KBM-7 (cell line): ENCODE data around the gene S100A12.
"Not testable (repeated sequence)": the region's sequence is repeated elsewhere in the genome, so short reads cannot be mapped to it uniquely, and the experiment has no call there.

ENCODE experiments used
- DNase-seq: peaks from one replicate; pipeline ENCODE4 v3.0.0-alpha.2; 2015
- in situ Hi-C: fragments of 300-500 bp; cut with MboI; formaldehyde crosslinking; loops from 2 replicates; pipeline ENCODE4 v1.14.3; 2020; ENCODE audit warnings: low sequenced_read_pairs, low pct_unique_long_range_greater_than_20kb, mixed read lengths

The S100A12 gene

DNA sequence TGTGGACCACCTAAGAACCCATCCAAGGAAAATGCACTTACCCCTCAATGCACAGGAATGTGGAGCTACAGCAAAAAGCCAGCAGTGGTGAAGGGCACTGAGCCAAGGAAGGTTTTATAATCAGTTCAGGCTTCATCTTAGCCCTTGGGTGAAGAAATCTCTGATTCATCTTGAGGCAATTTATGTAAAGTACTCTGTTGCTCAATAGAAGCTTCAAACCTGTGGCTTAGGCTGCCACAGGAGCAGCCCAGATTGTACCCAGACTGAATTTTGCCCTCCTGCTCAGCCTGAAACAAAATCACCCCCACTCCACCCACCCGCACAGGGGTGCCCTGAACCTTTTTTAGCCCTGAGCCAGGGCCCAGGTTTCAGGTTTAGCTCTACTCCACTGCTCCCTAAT lies at the start of gene S100A12:
S100A12 (minus strand) TSS at position 111 of the 400 bp plus-strand sequence. CDS start 1,029 bp downstream, outside the sequence.
- DNase-seq = no peak
- in situ Hi-C loops = no loop called here

DNA sequence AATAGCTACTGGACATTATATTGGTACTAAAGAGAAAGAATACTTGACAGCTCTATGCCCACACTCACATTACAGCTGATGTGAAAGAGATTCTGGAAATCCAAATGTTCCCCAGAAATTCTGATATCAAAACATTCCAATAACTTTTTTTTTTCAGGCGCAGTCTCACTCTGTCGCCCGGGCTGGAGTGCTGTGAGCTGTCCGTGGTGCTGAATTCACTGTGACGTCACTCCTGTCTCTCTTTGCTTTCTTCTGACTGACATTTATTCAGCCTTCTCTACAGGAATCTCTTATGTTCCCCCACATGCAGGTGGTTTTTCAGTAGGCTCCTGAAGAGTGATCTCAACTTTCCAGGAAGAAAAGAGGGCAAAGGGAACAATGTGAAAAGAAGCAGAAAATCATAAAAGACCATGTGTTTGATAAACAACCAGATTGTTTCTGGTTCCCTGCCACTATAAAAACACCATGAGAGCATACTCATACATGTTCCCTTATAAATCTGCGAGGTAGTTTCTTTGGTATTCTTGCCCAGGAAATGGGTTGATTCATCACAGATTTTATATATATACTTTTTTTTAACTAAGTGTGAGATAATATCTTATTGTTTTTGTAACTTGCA lies 47.1 kb upstream of the S100A12 start:
- in situ Hi-C loops = no loop called here
- peak; percentile 68 for DNase-seq

DNA sequence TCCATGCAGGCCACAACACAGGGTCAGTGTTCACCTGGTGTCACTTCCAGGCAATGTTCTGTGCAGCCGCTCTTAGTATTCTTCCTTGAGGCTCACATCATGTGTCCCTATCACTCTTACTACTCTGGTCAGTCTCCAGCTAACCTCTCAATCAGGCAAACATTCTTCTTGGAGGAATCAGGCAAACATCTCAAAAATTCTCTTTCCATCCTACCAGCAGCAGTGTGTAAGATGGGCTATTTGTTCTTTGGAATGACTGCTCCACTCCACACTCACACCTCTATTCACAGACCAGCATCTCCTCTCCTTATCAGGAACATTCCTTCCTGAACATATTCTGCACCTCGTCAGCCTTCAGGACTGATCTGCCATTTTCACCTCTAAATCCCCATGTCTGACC lies 44.9 kb upstream of the S100A12 start:
- DNase-seq = no peak
- in situ Hi-C loops = no loop called here

DNA sequence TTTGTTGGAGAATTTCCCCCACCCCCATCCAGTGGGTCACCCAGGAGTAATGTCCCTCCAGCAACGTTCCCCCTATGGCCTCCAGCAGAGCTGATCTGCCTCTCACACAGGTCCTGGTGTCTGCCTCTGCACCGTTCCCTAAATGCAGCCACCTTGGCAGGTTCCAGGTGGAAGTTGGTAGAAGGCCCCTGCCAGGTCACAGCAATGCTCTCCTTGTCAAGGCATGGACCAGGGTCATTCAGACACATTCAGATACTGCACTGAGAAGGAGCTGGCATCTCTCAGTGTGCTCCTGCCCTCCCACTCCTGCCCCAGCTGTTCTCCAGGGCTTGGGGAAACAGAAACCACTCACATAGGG lies 44.0 kb upstream of the S100A12 start:
- in situ Hi-C loops, DNase-seq: not testable (repeated sequence)

DNA sequence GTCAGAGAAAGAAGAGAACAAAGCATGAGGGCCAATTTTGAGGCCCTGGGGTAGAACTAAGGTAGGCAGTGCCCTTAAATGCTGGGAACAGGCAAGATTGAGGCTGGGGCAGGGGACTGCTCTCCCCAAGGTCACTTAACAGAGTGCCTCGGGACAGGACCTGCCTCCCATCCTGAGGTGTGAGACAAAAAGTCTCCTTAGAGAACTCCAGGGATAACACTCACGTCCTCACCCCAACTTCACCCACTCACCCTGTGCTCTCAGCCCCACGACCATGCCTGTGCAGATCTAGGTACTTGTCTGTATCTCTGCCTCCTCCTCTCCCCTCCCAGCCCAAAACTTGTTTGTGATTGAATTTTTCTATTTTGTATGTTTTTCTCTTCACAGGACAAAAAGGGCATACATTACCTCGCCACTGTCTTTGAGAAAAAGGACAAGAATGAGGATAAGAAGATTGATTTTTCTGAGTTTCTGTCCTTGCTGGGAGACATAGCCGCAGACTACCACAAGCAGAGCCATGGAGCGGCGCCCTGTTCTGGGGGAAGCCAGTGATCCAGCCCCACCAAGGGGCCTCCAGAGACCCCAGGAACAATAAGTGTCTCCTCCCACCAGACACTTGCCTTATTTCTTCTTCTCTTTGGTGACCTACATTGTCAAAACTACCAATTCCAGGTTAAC lies 43.5 kb upstream of the S100A12 start:
- in situ Hi-C loops = not testable (repeated sequence)

DNA sequence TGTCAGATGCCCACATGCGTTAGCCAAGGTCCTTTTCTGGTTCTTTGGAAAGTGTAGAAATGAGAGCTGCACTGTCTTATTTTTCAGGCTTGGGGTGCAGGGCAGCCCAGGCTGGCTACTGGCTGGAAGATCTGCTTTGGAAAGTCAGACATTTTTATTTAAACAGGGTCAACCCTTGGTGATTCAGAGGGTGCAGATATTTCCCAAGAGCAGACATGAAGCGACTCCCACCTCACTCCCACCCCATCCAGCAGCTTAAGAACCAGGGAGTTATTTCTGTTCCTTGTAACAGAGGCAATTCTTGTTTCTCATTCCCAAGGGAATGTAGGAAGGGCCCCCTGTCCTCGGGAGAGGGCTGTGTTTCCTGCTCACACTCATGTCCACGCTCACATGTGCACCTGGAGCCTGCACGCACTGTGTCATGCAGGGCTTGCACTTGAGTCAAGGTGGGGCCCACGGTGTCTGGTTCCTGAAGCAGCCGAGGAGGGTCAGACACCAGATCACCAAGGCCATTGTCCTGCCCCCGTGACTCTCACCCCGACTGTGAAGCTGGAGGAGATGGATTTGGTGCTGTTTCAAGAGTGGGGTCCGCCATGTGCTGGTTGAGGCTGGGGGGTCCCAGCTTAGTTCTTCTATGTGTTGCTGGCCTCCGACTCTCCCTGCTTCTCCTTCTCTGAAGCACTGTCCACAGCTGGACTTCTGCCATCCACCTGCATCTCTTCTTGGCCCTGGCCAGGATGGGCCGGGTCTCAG lies 41.9 kb upstream of the S100A12 start:
- DNase-seq = no peak
- in situ Hi-C loops = no loop called here

More for the DNA sequence above, 43.5 kb upstream of the S100A12 start:
- DNase-seq = not testable (repeated sequence)

DNA sequence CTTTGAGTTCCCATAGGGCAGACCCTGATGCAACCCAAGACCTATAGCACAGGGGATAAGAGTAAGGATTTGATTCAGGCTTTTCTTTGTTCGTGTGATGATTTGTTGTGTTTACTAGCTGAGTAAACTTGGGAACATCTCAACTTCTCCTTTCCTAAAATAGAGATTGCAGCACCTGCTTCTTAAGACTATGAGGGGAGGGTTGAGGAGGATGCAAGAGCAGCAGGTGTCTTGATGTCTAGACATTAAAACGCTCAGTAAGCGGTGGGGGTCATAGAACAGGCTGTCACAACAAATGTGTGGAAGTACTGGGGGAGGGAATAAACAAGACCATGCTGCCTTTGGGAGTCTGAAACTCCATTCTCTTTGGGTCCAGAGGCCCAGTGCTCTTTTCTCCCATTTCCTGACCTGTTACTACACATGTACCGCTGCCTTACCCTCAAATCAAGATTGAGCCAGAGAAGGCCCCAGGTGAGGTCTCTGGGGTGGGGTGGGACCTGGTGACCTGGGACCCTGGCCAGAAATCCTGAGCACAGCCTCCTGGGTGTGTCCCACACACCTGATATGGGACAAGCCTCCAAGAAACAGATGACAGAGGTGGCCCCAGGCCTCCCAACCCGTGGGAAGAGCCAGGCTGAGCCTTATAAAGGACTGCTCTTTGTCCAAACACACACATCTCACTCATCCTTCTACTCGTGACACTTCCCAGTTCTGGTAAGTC lies 40.6 kb upstream of the S100A12 start, which contains the start of gene S100A7A:
S100A7A (plus strand) TSS at position 671 of the 721 bp plus-strand sequence. CDS start 1,563 bp downstream, outside the sequence.
- in situ Hi-C loops = no loop called here
- no peak for DNase-seq

DNA sequence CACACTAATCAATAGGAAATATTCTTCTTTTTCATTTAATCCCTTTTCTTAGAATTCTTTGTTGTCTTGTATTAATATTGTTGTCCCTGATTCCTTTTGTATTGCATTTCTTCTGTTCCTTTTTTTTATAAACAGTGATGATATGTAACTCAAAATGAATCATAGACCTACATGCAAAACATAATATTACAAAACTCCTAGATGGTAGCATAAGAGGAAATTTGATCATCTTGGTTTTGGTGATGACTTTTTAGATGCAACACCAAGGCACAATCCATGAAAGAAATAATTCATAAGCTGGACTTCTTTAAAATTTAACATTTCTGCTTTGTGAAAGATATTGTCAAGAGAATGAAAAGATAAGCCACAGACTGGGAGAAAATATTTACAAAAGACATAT lies 38.5 kb upstream of the S100A12 start:
- in situ Hi-C loops = not testable (repeated sequence)

DNA sequence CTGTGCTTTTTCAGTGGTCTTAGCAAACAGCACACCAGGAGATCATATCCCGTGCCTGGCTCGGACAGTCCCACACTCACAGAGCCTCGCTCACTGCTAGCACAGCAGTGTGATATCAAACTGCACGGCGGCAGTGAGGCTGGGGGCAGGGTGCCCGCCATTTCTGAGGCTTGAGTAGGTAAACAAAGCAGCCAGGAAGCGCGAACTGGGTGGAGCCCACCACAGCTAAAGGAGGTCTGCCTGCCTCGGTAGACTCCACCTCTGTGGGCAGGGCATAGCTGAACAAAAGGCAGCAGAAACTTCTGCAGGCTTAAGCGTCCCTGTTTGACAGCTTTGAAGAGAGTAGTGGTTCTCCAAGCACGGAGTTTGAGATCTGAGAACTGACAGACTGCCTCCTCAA lies 31.9 kb upstream of the S100A12 start:
- in situ Hi-C loops = not testable (repeated sequence)

More for the DNA sequence above, 38.5 kb upstream of the S100A12 start:
- not testable (repeated sequence) for DNase-seq

DNA sequence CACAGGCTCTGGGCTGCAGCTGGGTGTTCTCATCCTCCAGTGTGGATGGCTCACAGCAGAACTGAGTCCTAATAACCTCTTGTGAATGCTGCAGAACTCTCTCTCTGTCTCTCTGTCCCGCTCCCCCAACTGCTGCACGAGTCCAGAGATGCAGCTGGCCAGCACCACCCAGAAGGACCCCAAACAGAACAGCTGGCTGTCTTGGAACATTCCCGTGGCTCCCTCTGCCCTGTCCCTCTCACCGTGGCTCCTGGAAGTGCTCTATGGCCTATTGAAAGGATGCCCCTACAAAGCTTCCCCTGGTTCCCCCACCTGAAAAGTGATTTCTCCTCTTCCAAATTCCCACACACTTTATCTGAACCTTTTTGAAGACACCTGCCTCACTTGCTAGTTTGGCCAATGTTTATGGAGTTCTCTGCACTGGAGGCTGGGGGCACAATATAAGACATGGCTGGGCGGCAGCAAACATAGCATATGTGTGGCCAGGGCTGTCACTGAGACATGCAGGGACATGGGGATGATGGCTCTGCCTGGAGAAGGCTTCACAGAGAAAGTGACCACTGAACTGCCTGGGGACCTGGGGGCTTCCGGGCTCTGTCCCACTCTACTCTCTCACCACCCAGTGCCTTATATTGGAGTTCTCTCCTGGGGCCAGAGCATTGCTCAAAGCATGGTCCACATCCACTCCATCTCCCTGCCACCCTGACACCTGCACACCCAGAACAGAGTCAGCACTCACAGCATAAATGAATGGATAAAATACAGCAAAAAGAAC lies 30.6 kb upstream of the S100A12 start:
- DNase-seq, in situ Hi-C loops: not testable (repeated sequence)

More for the DNA sequence above, 31.9 kb upstream of the S100A12 start:
- not testable (repeated sequence) for DNase-seq

DNA sequence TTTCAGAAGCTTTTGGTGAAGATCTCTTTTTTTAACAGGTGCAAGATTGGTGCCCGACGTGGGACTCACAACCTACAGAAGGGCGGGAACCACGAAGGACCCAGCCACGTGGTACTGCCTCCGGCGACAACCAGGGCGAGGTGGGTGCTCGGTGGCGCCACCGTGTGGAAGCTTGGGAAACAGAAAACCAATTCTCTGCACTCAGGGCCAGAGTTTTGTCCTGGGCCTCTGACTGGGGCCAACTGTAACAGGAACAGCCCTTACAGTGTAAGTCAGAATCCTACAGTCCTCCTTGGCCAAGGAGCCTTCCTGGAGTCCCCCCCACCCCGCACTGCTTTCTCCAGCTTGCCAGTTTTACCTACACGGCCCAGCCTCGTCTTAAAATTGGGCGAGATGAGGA lies 29.3 kb upstream of the S100A12 start:
- in situ Hi-C loops = no loop called here
- peak; percentile 51 for DNase-seq

DNA sequence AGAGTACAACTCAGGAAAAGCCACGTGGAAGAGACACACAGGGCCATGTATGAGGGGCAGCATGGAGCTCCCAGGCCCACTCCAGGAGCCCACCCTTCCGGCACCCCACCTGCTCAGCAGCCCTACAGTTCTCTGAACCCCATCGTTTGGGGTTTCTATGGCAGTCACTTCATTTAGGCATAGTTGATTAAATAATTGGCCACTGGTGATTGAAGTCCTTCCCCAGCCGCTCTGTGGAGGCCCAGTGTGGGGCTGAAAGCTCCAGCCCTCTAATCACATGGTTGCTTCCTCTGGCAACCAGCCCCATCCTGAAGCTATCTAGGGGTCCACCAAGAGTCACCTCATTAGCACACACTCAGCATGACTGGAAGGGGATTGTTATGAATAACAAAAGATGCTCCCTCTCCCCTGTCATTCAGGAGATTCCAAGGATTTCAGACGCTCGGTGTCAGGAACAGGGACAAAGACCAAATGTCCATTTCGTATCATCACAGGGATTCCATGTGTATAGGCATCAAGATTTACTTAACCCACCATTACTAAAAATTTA lies 28.7 kb upstream of the S100A12 start:
- in situ Hi-C loops = no loop called here
- no peak for DNase-seq

DNA sequence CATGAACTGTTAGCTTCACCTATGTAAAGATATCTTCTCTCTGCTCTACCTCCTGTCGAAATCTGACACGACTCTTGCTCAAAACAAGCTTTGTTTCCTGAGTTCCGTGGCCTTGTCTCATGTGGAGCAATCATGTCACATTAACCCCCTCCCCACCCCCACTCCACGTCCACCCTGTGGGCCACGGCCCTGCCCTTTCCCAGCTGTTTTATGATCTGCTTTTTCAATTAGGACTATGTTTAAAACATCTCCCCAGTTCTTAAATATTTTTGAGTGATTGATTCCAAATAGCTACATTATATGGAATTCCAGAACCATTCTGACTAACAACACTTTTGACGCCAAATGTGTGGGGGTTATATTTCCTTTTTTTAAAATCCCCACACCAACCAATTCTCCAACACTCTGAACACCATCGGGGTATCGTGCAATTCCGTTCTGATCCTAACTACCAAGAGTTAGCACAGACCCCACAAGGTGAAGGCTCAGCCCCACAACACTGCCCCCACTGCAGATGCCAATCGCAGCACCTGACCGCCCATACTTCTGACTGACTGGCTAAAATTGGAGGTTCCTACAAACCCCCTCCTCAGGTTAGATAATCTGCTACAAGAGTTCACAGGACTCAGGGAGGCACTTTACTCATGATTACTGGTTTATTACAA lies 28.1 kb upstream of the S100A12 start:
- no peak for DNase-seq
- in situ Hi-C loops = no loop called here

DNA sequence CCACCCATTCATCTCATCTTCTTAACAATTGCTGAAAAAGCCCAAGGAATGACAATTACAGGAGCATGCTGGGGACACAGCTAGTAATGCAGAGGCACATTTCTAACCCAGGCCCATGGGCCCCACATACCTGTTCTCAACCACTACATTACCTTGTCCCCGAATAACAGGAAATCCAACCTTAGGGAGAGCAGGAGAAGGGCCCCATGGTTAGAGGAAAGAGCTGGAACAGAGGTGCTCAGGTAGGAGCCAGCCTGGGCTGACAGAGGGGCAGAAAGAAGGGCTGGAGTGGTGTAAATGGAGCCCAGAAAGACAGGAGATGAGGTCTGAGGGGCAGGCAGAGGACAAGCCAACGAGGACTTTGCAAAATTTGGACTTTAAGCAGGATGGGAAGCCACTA lies 26.8 kb upstream of the S100A12 start:
- DNase-seq = no peak
- in situ Hi-C loops = no loop called here

DNA sequence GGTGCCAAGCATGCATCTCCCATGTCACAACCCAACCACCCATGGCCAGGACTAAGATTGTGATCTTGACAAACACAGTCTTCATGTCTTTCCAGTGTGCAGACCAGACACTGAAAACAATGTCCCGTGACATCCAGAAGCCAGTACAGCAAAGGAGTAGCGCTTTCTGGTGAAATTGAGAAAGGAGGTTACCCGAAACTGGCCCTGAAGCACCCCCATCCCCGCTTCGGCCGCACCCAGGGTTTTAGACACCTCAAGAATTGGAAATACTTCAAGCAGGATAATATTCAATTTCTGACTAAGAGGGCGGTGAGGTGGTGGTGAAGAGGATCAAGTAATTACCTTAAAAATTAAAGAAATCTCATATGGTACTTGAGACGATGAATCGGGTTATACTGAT lies 26.0 kb upstream of the S100A12 start:
- DNase-seq = no peak
- in situ Hi-C loops = no loop called here

DNA sequence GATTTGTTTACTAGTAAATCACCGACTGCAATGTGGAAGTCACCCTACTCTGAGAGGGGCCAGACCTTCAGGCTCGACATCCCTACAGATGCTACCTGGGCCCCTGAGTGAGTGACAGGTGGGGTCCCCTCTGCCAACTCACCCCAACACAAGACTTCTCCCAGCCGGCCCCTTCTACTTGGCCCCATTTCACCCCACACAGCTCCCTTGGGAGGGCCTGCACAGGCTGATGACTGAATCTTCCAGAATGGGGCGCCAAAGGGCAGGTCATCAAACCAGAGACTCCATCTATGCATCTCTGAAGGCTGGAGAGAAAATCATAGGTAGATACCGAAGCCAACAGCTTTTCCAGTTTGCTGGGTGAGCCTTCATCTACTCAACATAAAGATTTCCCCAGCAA lies 24.8 kb upstream of the S100A12 start:
- DNase-seq = no peak
- in situ Hi-C loops = no loop called here

DNA sequence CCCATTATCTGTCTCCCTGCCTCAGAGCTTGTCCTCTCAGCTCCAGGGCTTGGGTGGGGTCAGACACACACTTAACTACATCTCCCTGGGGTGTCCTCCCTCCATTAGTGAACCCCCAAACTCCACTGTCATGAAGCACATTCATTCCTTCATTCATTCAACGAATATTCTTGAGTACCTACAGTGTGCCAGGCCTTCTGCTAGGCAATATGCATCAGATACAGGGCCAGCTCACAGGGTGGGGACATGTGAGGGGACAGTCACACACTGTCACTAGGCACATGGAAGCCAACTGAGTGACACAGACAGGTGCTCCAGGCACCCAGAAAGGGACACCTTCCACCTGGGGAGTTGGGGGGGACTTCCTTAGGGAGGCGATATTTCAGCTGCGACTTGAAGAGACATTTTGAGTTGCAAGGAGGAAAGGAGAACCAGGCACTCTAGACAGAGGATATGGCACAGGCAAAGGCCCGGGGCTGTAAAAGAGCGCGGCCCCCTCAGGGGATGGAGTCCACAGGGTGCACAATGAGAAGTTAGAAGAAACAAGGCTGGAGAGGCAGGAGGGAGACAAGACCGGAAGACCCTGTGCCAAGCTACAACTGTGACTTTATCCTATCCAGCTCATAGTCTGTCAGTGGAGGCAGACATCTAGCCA lies 24.1 kb upstream of the S100A12 start:
- in situ Hi-C loops = no loop called here
- no peak for DNase-seq
